ENCODE measurements around the gene SDF4.
A peak's percentile ranks its signal among the peaks of the same experiment; 100 is the strongest.

Gene SDF4

GRCh38 chr1:1231400-1232207 lies at the start of gene SDF4:
TSS of gene SDF4 (minus strand) at chr1:1232001. CDS start at chr1:1228772, 3,229 bp downstream.
- DNase-seq: peak; percentile 96

- no peak for DNase-seq
These were observed 49.1 kb upstream of the SDF4 start for GRCh38 chr1:1280782-1281481.

- DNase-seq: no peak
These were observed 47.2 kb upstream of the SDF4 start for GRCh38 chr1:1279028-1279427.

GRCh38 chr1:1278620-1279019 lies 46.8 kb upstream of the SDF4 start:
- DNase-seq: no peak

- no peak for DNase-seq
These were observed 44.0 kb upstream of the SDF4 start for GRCh38 chr1:1275836-1276235.

GRCh38 chr1:1274931-1275431 lies 43.2 kb upstream of the SDF4 start:
- no peak for DNase-seq

GRCh38 chr1:1274299-1274930 lies 42.6 kb upstream of the SDF4 start:
- DNase-seq: no peak

GRCh38 chr1:1273512-1274298 lies 41.9 kb upstream of the SDF4 start, which contains the start of gene UBE2J2:
TSS of gene UBE2J2 (minus strand) at chr1:1273854. CDS start at chr1:1267992, 5,862 bp downstream.
- peak; percentile 91 for DNase-seq

- no peak for DNase-seq
These were observed 41.4 kb upstream of the SDF4 start for GRCh38 chr1:1273209-1273511.

GRCh38 chr1:1272341-1273208 lies 40.8 kb upstream of the SDF4 start:
- DNase-seq: no peak

GRCh38 chr1:1270813-1271212 lies 39.0 kb upstream of the SDF4 start:
- no peak for DNase-seq

- DNase-seq: no peak
These were observed 36.5 kb upstream of the SDF4 start for GRCh38 chr1:1268284-1268682.

- DNase-seq: no peak
These were observed 35.9 kb upstream of the SDF4 start for GRCh38 chr1:1267488-1268283.

GRCh38 chr1:1264868-1265272 lies 33.1 kb upstream of the SDF4 start:
- DNase-seq: no peak

- no peak for DNase-seq
These were observed 32.2 kb upstream of the SDF4 start for GRCh38 chr1:1264026-1264425.

- DNase-seq: no peak
These were observed 31.0 kb upstream of the SDF4 start for GRCh38 chr1:1262758-1263157.

GRCh38 chr1:1262071-1262470 lies 30.3 kb upstream of the SDF4 start:
- no peak for DNase-seq

- no peak for DNase-seq
These were observed 29.2 kb upstream of the SDF4 start for GRCh38 chr1:1260843-1261560.

- DNase-seq: no peak
These were observed 28.3 kb upstream of the SDF4 start for GRCh38 chr1:1259951-1260600.

- no peak for DNase-seq
These were observed 27.7 kb upstream of the SDF4 start for GRCh38 chr1:1259540-1259939.
